GM21515 (cell line): ENCODE measurements around the gene RERGL.
"Not testable (repeated sequence)": the region's sequence is repeated elsewhere in the genome, so short reads cannot be mapped to it uniquely, and the experiment has no call there.

Experiments used
- ATAC-seq: cut with Tn5 transposase; IDR thresholded peaks from one replicate; pipeline ENCODE4 v1.9.1; 2021; ENCODE audit not compliant: unreplicated experiment

Gene RERGL, protein sequence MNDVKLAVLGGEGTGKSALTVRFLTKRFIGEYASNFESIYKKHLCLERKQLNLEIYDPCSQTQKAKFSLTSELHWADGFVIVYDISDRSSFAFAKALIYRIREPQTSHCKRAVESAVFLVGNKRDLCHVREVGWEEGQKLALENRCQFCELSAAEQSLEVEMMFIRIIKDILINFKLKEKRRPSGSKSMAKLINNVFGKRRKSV

GRCh38 chr12:18090093-18090492 is at the start of gene RERGL:
Gene RERGL (minus strand): TSS chr12:18090193. CDS start chr12:18090140, 53 bp downstream.
- ATAC-seq: no peak

DNA sequence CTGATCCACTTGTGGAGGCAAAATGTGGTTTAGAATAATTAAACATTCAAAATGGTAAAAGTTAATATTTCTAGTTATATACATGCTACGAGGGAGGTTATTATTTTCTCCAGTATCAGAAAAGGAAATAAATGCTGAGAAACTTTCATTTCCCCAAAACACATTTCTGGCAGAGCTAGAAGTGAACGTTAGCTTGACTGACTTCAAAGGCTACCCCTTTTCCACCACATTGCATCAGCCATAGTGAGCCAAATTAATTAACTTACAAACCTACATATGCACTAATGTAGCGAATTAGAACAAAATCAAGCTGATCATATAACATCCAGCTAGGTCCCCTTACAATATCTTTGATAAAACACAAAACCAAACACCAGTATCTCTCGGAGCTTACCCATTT is 49.3 kb upstream of the RERGL start:
- no peak for ATAC-seq

- ATAC-seq: no peak
Observed at GRCh38 chr12:18135509-18135908, 45.5 kb upstream of the RERGL start.

DNA sequence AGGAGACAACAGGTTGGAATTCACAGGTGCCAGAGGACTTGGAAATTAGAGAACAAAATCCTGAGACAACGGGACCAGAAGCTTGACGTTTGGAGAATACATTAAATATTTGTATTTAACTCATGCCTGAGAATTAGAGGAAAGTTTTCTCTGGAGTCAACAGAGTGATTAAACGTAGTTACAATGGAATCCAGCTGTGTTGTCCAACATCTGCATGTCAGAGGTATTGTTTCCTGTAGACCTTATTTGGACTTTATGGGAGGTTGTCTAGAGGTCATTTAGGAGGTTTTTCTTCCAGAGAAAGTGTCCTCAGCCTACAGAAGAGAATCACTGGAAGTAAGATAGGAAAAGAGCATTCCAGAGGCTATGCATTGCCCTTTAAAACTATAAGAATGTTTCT is 45.1 kb upstream of the RERGL start:
- ATAC-seq: no peak

GRCh38 chr12:18130851-18131250 is 40.9 kb upstream of the RERGL start:
- ATAC-seq: no peak

GRCh38 chr12:18123707-18124106 is 33.7 kb upstream of the RERGL start:
- no peak for ATAC-seq

DNA sequence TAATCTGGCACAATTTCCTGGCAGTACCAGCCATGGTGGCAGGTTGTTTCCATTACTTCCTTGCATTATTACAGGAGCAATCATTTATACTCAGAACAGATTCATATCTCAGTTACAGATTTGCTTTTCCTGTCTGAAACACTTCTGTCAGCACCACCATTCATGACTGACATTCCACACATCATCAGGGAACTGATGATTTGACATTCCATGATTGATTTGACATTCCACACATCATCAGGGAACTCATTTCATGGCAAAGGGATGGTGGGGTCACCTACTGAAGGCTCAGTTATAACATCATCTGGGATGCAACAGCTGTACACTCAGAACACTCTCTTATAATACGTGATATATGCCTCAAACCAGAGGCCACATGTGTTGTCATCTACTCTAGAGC is 30.9 kb upstream of the RERGL start:
- no peak for ATAC-seq

DNA sequence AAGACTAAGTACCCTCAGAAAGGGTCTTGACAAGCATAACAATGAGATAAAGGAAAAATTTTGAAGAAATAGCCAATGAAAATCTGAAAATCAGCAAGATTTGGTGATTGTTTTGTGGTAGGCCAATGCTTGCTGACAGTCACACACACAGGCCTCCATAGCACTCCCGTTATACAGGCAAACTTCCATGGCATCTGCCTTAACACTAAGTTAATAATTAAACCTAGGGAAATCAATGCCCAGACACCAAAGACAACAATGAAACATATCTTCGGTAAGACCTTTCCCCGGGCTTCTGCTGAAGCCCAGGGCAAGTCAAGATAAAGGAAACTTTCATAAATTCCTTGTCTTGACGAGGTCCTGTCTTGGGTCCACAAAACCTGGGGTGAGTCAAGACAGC is 18.6 kb upstream of the RERGL start:
- ATAC-seq: no peak

DNA sequence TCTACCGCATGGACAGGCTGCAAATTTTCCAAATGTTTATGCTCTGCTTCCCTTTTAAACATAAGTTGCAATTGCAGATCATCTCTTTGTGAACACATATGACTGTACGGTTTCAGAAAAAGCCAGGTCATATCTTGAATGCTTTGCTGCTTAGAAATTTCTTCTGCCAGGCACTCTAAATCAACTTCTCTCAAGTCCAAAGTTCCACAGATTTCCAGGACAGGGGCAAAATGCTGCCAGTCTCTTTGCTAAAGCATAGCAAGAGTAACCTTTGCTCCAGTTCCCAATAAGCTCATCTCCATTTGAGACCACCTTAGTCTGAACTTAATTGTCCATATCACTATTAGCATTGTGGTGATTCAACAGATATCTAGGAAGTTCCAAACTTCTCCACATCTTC is 13.6 kb upstream of the RERGL start:
- ATAC-seq: no peak

DNA sequence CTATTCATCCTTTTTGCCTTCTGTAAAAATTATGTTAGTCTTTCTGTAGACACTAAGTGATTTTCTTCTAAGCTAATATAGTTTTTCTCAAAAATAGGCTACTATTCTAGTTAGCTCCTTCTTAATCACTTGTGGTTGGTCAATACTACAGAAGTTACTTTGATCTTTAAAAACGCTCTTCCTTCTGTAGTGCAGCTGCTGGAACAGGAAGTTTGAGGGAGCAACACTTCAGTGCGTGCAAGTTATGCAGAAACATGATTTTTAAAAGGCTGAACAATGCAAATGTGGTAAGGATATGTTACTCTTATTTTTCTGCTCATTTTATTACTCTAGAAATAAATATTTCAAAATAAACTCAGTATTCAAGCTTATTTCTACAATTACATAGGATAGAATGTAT is 11.1 kb upstream of the RERGL start:
- ATAC-seq: no peak

DNA sequence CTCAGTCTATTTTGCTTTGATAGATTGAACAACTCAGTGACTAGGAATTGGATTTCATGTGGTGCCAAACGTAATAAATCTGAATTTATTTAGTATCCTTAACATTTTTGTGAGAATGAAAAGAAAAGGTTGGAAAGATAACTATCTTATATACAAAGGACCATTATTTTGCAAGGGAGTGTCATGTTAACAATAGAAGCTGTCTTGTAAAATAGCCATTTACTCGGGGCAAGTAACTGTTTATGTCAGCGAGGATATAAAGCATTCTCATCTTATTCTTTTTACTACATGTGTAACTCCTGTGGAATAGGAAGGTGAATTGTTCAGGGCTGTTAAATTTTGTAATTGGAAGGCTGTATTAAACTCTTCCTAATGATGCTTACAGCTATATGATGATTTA is 5.9 kb downstream of the RERGL start:
- ATAC-seq: no peak

- no peak for ATAC-seq
Observed at GRCh38 chr12:18079541-18080246, 10.3 kb downstream of the RERGL start.

- ATAC-seq: no peak
Observed at GRCh38 chr12:18074001-18074400, 16.0 kb downstream of the RERGL start.

- no peak for ATAC-seq
Observed at GRCh38 chr12:18072723-18073122, 17.3 kb downstream of the RERGL start.

DNA sequence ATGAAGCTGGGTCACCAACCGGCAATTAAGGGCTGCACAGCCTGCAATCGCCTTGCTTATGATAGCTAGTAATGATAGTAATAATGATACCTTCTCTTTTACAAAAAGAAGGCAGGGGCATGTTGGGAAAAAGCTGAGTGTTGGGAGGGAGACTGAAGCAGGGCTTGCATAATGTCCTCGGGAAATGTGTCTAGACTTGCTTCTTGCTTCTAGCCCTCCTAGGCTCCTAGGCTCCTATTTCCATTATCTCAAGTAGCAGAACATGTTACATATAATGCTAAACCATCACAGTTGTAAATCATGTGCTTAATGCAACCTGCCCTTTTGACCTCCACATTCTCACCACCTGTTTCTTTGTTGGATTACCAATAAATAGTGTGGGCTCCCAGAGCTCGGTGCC is 18.7 kb downstream of the RERGL start:
- no peak for ATAC-seq

DNA sequence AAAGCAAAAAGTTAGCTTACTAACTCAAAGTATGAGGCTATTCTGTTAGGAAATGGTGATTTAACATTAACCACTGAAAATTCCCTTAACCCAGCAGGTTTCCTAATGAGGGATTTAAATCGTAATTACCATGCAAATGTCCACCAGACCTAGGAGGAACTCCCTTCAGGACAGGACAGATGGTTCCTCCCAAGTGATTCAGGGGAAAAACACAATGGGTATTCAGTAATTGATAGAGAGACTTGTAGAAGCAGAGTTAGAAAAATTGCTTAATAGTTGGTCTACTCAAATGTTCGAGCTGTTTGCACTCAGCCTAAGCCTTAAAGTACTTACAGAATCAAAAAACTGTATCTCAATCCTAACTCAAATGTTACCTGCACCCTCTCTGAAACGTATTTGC is 21.6 kb downstream of the RERGL start:
- ATAC-seq: no peak

- no peak for ATAC-seq
Observed at GRCh38 chr12:18066666-18067065, 23.3 kb downstream of the RERGL start.

DNA sequence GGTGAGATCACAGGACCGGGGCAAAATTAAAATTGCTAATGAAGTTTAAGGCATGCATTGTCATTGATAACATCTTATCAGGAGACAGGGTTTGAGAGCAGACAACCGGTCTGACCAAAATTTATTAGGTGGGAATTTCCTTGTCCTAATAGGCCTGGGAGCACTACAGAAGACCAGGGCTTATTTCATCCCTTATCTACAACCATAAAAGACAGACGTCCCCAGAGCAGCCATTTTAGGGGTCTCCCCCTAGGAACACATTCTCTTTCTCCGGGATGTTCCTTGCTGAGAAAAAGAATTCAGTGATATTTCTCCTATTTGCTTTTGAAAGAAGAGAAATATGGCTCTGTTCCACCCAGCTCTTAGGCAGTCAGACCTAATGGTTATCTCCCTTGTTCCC is 27.1 kb downstream of the RERGL start:
- not testable (repeated sequence) for ATAC-seq

DNA sequence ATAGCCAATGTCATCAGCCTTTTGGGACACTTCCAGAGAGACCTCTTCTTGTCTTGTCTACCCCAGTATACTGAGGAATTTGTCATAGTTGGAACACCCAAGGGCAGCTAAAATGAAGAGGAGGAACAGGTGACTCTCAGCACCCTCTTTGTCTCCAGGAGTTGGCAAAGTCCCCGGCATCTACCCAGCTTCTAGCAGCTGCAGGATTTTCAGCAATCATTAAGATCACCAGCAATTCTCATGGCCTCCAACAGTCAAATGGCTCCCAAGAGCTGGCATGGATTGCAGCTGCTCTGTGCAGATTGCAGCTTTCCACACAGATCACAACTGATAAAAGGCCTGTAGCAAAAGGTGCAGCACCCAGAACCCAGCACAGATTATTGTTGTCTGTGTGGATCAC is 32.9 kb downstream of the RERGL start:
- no peak for ATAC-seq

- no peak for ATAC-seq
Observed at GRCh38 chr12:18054925-18055619, 34.9 kb downstream of the RERGL start.

GRCh38 chr12:18045446-18045992 is 44.5 kb downstream of the RERGL start:
- ATAC-seq: no peak
